CD4-positive, alpha-beta T cell treated with Interleukin-4 for 1 hour (primary cell): ENCODE results near the gene C3orf52.
A peak's percentile ranks its signal among the peaks of the same experiment; 100 is the strongest.

Experiments
- DNase-seq, 2 donors: peaks; one replicate each; pipeline ENCODE4 v3.0.0-alpha.2; 2020 to 2022

Gene C3orf52

GRCh38 chr3:112086875-112087524 lies 811 bp downstream of the C3orf52 start:
- DNase-seq: no peak

- no peak for DNase-seq
These were observed 1.6 kb downstream of the C3orf52 start for GRCh38 chr3:112087746-112088145.

- DNase-seq: no peak
These were observed 2.8 kb downstream of the C3orf52 start for GRCh38 chr3:112088944-112089343.

- DNase-seq: no peak
These were observed 4.0 kb downstream of the C3orf52 start for GRCh38 chr3:112089956-112090886.

GRCh38 chr3:112090887-112091586 lies 4.8 kb downstream of the C3orf52 start:
- DNase-seq: no peak

GRCh38 chr3:112092496-112093179 lies 6.4 kb downstream of the C3orf52 start:
- no peak for DNase-seq

- no peak for DNase-seq
These were observed 7.0 kb downstream of the C3orf52 start for GRCh38 chr3:112093180-112093522.

- no peak for DNase-seq
These were observed 9.5 kb downstream of the C3orf52 start for GRCh38 chr3:112095731-112096130.

- no peak for DNase-seq
These were observed 10.0 kb downstream of the C3orf52 start for GRCh38 chr3:112096176-112096575.

- no peak for DNase-seq
These were observed 11.2 kb downstream of the C3orf52 start for GRCh38 chr3:112097378-112097777.

- no peak for DNase-seq
These were observed 15.7 kb downstream of the C3orf52 start for GRCh38 chr3:112101916-112102315.

GRCh38 chr3:112104774-112105173 lies 18.6 kb downstream of the C3orf52 start:
- DNase-seq: no peak

- no peak for DNase-seq
These were observed 23.1 kb downstream of the C3orf52 start for GRCh38 chr3:112109322-112109721.

- peak; percentile 80 for DNase-seq
These were observed 25.7 kb downstream of the C3orf52 start for GRCh38 chr3:112111785-112112402.

GRCh38 chr3:112114576-112115160 lies 28.5 kb downstream of the C3orf52 start:
- DNase-seq: no peak

- DNase-seq: no peak
These were observed 29.1 kb downstream of the C3orf52 start for GRCh38 chr3:112115161-112115739.

GRCh38 chr3:112115806-112116383 lies 29.7 kb downstream of the C3orf52 start:
- no peak for DNase-seq

- DNase-seq: no peak
These were observed 30.6 kb downstream of the C3orf52 start for GRCh38 chr3:112116748-112117186.

GRCh38 chr3:112117415-112117814 lies 31.2 kb downstream of the C3orf52 start:
- no peak for DNase-seq

- DNase-seq: peak in 1 of 2 donors; percentile 58
These were observed 31.8 kb downstream of the C3orf52 start for GRCh38 chr3:112117841-112118571.
